Ureter (tissue), 1 donor: ENCODE measurements around the gene GNAZ. TPM values are rescaled to one million over a fixed set of nuclear protein-coding genes. Genes with fewer than 3 reads are reported as not detected.
A peak's percentile ranks its signal among the peaks of the same experiment; 100 is the strongest.

Source experiments
- DNase-seq: peaks from one replicate; pipeline ENCODE4 v3.0.0-alpha.2; 2020; ENCODE audit warnings: low spot score
- total RNA-seq: library from RNA; stranded (reverse); gene quantifications from one replicate; pipeline ENCODE4 v1.2.4, GENCODE V29; 2023
- donor health status: DM: yes; HTN: yes; CAD: no.

The GNAZ gene
- total RNA-seq, 1 donor from 2014 or later: 10.7 TPM

GRCh38 chr22:23092217-23092955, 22.1 kb downstream of the GNAZ start:
- no peak for DNase-seq

- no peak for DNase-seq
Observed at GRCh38 chr22:23093051-23093788, 22.9 kb downstream of the GNAZ start.

- no peak for DNase-seq
Observed at GRCh38 chr22:23094260-23094659, 23.9 kb downstream of the GNAZ start.

- DNase-seq: no peak
Observed at GRCh38 chr22:23094695-23095681, 24.7 kb downstream of the GNAZ start.

GRCh38 chr22:23095733-23096342, 25.5 kb downstream of the GNAZ start:
- DNase-seq: no peak

GRCh38 chr22:23097412-23098229, 27.3 kb downstream of the GNAZ start:
- no peak for DNase-seq

- DNase-seq: no peak
Observed at GRCh38 chr22:23098230-23098705, 27.9 kb downstream of the GNAZ start.

- peak; percentile 62 for DNase-seq
Observed at GRCh38 chr22:23098718-23099530, 28.6 kb downstream of the GNAZ start.

- no peak for DNase-seq
Observed at GRCh38 chr22:23099531-23099804, 29.1 kb downstream of the GNAZ start.

GRCh38 chr22:23100124-23100801, 29.9 kb downstream of the GNAZ start:
- DNase-seq: no peak

- DNase-seq: no peak
Observed at GRCh38 chr22:23101524-23101923, 31.2 kb downstream of the GNAZ start.

GRCh38 chr22:23102002-23102655, 31.8 kb downstream of the GNAZ start:
- no peak for DNase-seq

- no peak for DNase-seq
Observed at GRCh38 chr22:23102776-23103175, 32.5 kb downstream of the GNAZ start.

GRCh38 chr22:23103199-23103954, 33.1 kb downstream of the GNAZ start:
- DNase-seq: no peak

- no peak for DNase-seq
Observed at GRCh38 chr22:23104187-23104971, 34.1 kb downstream of the GNAZ start.

GRCh38 chr22:23105304-23105703, 35.0 kb downstream of the GNAZ start:
- DNase-seq: no peak

- DNase-seq: no peak
Observed at GRCh38 chr22:23105919-23106318, 35.6 kb downstream of the GNAZ start.
